GM18951 (cell line): Measurements from ENCODE around the gene MSTO1.
"Not testable (repeated sequence)": the region's sequence is repeated elsewhere in the genome, so short reads cannot be mapped to it uniquely, and the experiment has no call there.

Experiments used
- POLR2A ChIP-seq: IDR thresholded peaks from 4 replicates; pipeline ENCODE4 v1.6.1; 2011; ENCODE audit warnings: mild to moderate bottlenecking; ENCODE audit not compliant: insufficient read length, insufficient read depth; ENCODE audit errors: extremely low read depth
- in situ Hi-C: fragments of 300-500 bp; cut with MboI; formaldehyde crosslinking; loops from one replicate; pipeline ENCODE4 v1.12.0; 2022; ENCODE audit warnings: low sequenced_read_pairs, mixed read lengths, inconsistent platforms; ENCODE audit not compliant: unreplicated experiment

Gene MSTO1

DNA sequence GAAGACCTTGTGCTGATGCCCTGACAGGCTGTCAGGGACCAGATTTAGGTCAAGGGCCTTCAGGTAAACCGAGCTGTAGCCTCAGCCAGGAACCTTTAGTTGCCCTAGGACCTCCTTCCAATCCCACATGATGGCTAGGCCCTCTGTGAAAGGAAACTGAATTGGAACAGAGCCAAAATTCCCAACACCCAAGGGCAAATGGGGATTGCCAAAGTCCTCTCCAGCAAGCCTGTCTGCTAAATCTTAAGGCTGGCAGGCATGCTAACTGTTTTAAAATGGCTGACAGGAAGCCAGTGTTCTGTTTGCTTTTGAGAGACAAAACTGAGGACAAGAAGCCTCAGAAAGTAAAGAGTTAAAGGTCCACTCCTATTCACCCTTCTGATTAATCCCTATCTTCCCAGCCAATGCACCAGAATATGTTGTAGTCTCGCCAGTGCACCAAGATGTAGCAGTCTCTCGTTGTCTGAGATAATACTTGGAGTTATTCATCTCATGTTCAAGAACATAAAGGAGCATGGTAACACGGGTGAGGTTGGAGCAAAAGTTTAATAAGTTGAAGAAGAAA is 35.1 kb downstream of the MSTO1 start:
- in situ Hi-C loops = no loop called here
- TF ChIP-seq POLR2A = no peak

- TF ChIP-seq POLR2A = no peak
- in situ Hi-C loops = no loop called here
Measured at GRCh38 chr1:155645648-155646047, 35.6 kb downstream of the MSTO1 start.

GRCh38 chr1:155646307-155646706 is 36.3 kb downstream of the MSTO1 start:
- in situ Hi-C loops = no loop called here
- no peak for TF ChIP-seq POLR2A

GRCh38 chr1:155648207-155649147 is 38.5 kb downstream of the MSTO1 start:
- no peak for TF ChIP-seq POLR2A
- in situ Hi-C loops = no loop called here

DNA sequence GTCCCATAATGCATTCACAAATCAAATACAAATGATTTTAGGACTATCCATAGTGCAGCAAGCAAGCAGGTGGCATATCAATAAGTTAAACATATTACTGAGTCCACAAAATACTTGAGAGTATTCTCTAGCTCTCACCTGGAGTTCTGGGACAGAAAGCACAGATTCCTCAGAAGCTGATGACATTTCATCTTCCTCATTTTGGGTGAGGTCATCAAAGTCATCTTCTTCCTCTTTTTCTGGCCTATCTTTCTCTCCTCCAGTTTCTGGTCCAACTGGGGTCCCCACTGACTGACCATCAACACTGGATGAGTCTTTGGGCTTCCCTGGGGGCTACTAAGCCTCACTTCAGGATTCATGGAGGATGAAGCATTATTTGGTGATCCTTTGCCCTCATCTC is 39.7 kb downstream of the MSTO1 start:
- no peak for TF ChIP-seq POLR2A
- in situ Hi-C loops = no loop called here

DNA sequence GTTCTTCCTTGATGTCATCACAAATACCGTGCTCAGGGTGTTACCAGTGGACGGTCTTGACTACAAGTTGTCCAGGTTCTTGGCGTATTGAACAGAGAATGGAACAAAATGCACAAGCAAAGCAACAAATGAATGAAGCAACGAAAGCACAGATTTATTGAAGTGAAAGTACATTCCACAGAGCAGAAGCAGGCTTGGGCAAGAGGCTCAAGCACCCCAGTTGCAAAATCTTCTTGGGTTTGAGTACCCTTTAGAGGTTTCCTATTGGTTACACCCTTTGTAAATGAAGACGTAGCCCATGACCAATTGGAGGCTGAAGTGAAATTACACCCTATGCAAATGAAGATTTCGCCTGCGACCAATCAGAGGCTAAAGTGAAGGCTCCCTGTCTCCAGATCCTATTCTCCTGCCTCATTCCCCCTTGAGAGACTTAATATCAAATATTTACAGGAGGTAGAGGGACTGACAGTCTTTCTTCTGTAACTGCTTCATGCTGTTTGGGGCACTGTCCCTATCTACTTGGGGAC is 40.3 kb downstream of the MSTO1 start:
- in situ Hi-C loops = no loop called here
- TF ChIP-seq POLR2A = no peak

DNA sequence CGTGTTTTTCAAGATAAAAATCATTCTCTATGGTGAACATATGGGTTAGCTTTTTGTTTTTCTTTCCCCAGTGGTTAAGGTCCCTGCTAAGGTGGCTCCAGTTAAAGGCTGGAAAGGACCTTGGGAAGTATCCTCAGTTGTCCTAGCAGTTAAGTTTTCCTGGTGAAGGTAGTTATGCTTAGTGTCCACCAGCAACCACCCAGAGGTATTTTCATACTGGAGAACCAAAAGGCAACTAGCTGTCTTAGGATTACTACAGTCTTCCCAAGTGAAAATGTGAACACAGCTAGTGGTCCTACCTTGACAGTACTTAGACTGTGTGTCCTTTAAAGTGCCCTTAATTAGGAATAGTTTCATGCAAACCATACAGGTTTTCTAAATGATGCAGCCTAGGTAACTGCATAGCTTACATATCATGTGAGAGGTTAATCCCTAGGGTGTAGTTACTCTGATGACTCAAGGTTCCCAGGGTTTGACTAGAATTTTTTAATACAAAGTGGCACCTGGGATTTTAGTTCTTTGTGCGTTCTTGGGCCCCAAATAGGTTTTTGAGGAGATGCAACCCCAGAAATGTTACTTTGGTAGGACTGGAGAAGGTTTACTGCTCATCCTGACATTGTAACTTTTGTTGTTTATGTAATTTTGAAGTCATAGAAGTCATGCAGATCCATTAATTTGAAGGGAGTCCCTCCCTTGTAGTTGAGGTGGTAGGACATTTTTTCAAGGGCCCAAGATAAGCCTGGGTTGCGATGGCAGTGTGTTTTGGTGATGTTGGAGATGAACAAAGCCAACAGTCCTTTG is 42.0 kb downstream of the MSTO1 start:
- no peak for TF ChIP-seq POLR2A
- in situ Hi-C loops = no loop called here

DNA sequence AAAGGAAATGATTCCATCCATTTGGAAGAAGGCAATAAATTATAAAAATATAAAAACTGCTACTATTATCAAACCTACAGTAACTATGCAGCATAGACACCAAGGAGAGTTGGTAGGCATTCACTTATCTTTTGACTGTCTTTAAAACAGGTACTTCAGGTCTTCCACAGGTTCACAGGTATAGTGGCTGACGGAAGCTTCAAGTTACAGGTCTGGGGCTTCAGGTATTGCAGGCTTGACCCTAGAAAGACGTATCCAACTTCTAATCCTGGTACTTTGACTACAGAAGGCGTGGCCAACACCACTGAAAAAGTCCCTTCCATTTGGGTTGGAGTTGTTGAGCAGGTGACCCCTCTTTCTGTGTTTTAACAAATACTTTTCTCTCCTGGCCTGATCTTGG is 42.9 kb downstream of the MSTO1 start:
- TF ChIP-seq POLR2A = no peak
- in situ Hi-C loops = no loop called here

- in situ Hi-C loops = no loop called here
- TF ChIP-seq POLR2A = no peak
Measured at GRCh38 chr1:155657463-155657862, 47.4 kb downstream of the MSTO1 start.

- in situ Hi-C loops = not testable (repeated sequence)
Measured at GRCh38 chr1:155661239-155661638, 51.2 kb downstream of the MSTO1 start.
